ENCODE results near the gene ALDH8A1.

GRCh38 chr6:134990262-134990661, 40.4 kb upstream of the ALDH8A1 start:
- no peak for TF ChIP-seq IKZF4 (CRISPR knock-in tag; IDR thresholded peaks at IDR 0.05; ENCODE audit: borderline replicate concordance, low read depth, not compliant biosample characterization)
- TF ChIP-seq E2F1 (CRISPR knock-in tag; IDR thresholded peaks at IDR 0.05) = no peak
- no peak for TF ChIP-seq RFX5 (IDR thresholded peaks at IDR 0.05; ENCODE audit: low read depth, low read length)
- no peak for TF ChIP-seq ZNF354B (CRISPR knock-in tag; IDR thresholded peaks at IDR 0.05)
- TF ChIP-seq CREM (IDR thresholded peaks at IDR 0.05) = no peak
- TF ChIP-seq CREM (CRISPR knock-in tag; IDR thresholded peaks at IDR 0.05) = no peak
- no peak for TF ChIP-seq CTCF (CRISPR knock-in tag; IDR thresholded peaks at IDR 0.05)
- TF ChIP-seq ZBTB3 (CRISPR knock-in tag; IDR thresholded peaks at IDR 0.05; ENCODE audit: borderline replicate concordance, low read depth) = no peak
- no peak for TF ChIP-seq NCOA5 (CRISPR knock-in tag; IDR thresholded peaks at IDR 0.05)
- no peak for TF ChIP-seq ZHX2 (IDR thresholded peaks at IDR 0.05; ENCODE audit: low read depth)
- no peak for TF ChIP-seq ZHX2 (CRISPR knock-in tag; IDR thresholded peaks at IDR 0.05; ENCODE audit: borderline replicate concordance)
- no peak for TF ChIP-seq KLF9 (CRISPR knock-in tag; IDR thresholded peaks at IDR 0.05; ENCODE audit: low read depth)
- no peak for TF ChIP-seq POGZ (CRISPR knock-in tag; IDR thresholded peaks at IDR 0.05)
- TF ChIP-seq IRF9 (CRISPR knock-in tag; IDR thresholded peaks at IDR 0.05; ENCODE audit: borderline replicate concordance) = no peak
- no peak for TF ChIP-seq ZNF770 (CRISPR knock-in tag; IDR thresholded peaks at IDR 0.05)
- no peak for TF ChIP-seq ZNF317 (CRISPR knock-in tag; IDR thresholded peaks at IDR 0.05)

All from HepG2 (cell line).